A549 (cell line): Measurements from ENCODE around the gene MAP2K6. TPM values are rescaled to one million over a fixed set of nuclear protein-coding genes. Genes with fewer than 3 reads are reported as not detected.

Experiments
- ATAC-seq, 2 experiments: fragments of 200-7000 bp in 1 of 2; fragments of >200 bp in 1 of 2; cut with Nextera tagmentation in 1 of 2; cut with Tn5 transposase in 1 of 2; 3 replicates each; pipeline versions ENCODE4 v1.8.0 to v1.9.1; 2018 to 2020; ENCODE audit warnings: mild to moderate bottlenecking in 1 of 2, moderate library complexity in 1 of 2
- CTCF ChIA-PET: fragments of 300-600 bp; sonication (Branson Sonifier 250); formaldehyde crosslinking; extraction: SDS; loops from one replicate; lab custom pipeline; 2021; ENCODE audit warnings: antibody characterized with exemption, inconsistent platforms; lab: Yijun Ruan, JAX
- POLR2A ChIA-PET: fragments of 350-600 bp; formaldehyde crosslinking; extraction: SDS; loops from one replicate; lab custom pipeline; 2021; ENCODE audit warnings: antibody characterized with exemption, inconsistent platforms; lab: Yijun Ruan, JAX
- DNase-seq, 2 experiments: peaks; one replicate each; pipeline versions ENCODE4 v3.0.0 to v3.0.0-alpha.2; 2011 to 2016; ENCODE audit warnings: low read depth in 1 of 2, low spot score in 1 of 2
- FAIRE-seq: peaks from 2 replicates; lab custom pipeline; 2011; peaks lifted over from hg19 to GRCh38; lab: Jason Lieb, UNC
- H3K27ac ChIP-seq, 2 experiments: fragments of >200 bp; sonication (Bioruptor Twin); formaldehyde crosslinking; 3 replicates each; pipeline ENCODE4 v1.5.1; 2016 to 2017
- H3K4me1 ChIP-seq: fragments of >200 bp; sonication (Bioruptor Twin); formaldehyde crosslinking; 3 replicates; pipeline ENCODE4 v1.6.1; 2016
- H3K4me2 ChIP-seq: fragments of >200 bp; sonication (Bioruptor Twin); formaldehyde crosslinking; 3 replicates; pipeline ENCODE4 v1.6.1; 2016
- H3K4me3 ChIP-seq: fragments of >200 bp; sonication (Bioruptor Twin); formaldehyde crosslinking; 3 replicates; pipeline ENCODE4 v1.5.1; 2016
- H3K9me3 ChIP-seq: fragments of >200 bp; sonication (Bioruptor Twin); formaldehyde crosslinking; 3 replicates; pipeline ENCODE4 v1.6.1; 2016
- CBX2 ChIP-seq: fragments of 200-600 bp; sonication (generic); IDR thresholded peaks from 2 replicates; pipeline ENCODE4 v1.6.1; 2016; ENCODE audit warnings: low read depth, mild to moderate bottlenecking, borderline replicate concordance
- CHD4 ChIP-seq: fragments of 200-600 bp; sonication (generic); IDR thresholded peaks from 2 replicates; pipeline ENCODE4 v1.6.1; 2016; ENCODE audit warnings: antibody characterized with exemption, mild to moderate bottlenecking, borderline replicate concordance
- HDAC2 ChIP-seq: fragments of 200-600 bp; sonication (generic); IDR thresholded peaks from 2 replicates; pipeline ENCODE4 v1.6.1; 2016
- HEYL ChIP-seq: fragments of 250-450 bp; sonication (Bioruptor Pico); IDR thresholded peaks from 2 replicates; pipeline ENCODE4 v1.8.0; 2021; ENCODE audit warnings: mild to moderate bottlenecking, moderate library complexity
- HOXB5 ChIP-seq: fragments of 250-450 bp; sonication (Bioruptor Pico); IDR thresholded peaks from 2 replicates; pipeline ENCODE4 v1.5.0; 2020; ENCODE audit warnings: mild to moderate bottlenecking, moderate library complexity
- JUNB ChIP-seq: fragments of >200 bp; sonication (Bioruptor Twin); formaldehyde crosslinking; IDR thresholded peaks from 2 replicates; pipeline ENCODE4 v1.6.1; 2016
- MAFK ChIP-seq: fragments of 450-650 bp; IDR thresholded peaks from 2 replicates; pipeline ENCODE4 v1.6.1; 2014; ENCODE audit not compliant: partially characterized antibody
- MAZ ChIP-seq: fragments of 150-350 bp; IDR thresholded peaks from 2 replicates; pipeline ENCODE4 v1.6.1; 2014; ENCODE audit warnings: antibody characterized with exemption, low read depth, low read length, borderline replicate concordance
- MYC ChIP-seq: IDR thresholded peaks from 2 replicates; pipeline ENCODE4 v1.6.1; 2012; ENCODE audit warnings: mild to moderate bottlenecking, inconsistent platforms, low read length, improper control_type of control experiment, borderline replicate concordance
- NR3C1 ChIP-seq: fragments of >200 bp; sonication (Bioruptor Twin); formaldehyde crosslinking; IDR thresholded peaks from 3 replicates; pipeline ENCODE4 v1.6.1; 2017
- RAD21 ChIP-seq, 2 experiments: fragments of >200 bp in 1 of 2; sonication (Bioruptor Twin) in 1 of 2; formaldehyde crosslinking in 1 of 2; IDR thresholded peaks in 1 of 2; conservative IDR thresholded peaks in 1 of 2; 2 replicates in 1 of 2; 3 replicates in 1 of 2; pipeline ENCODE4 v1.6.1; 2012 to 2018; ENCODE audit warnings: inconsistent platforms in 1 of 2
- REST ChIP-seq: fragments of 200-600 bp; sonication (generic); IDR thresholded peaks from 2 replicates; pipeline ENCODE4 v1.6.1; 2016; ENCODE audit warnings: antibody characterized with exemption, mild to moderate bottlenecking, moderate library complexity
- SMC3 ChIP-seq: fragments of >200 bp; sonication (Bioruptor Twin); formaldehyde crosslinking; IDR thresholded peaks from 3 replicates; pipeline ENCODE4 v1.6.1; 2018; ENCODE audit warnings: inconsistent platforms
- ZC3H11A ChIP-seq: fragments of 450-650 bp; IDR thresholded peaks from 2 replicates; pipeline ENCODE4 v1.6.1; 2014; ENCODE audit warnings: antibody characterized with exemption, mild to moderate bottlenecking
- WGBS: methylation state at CpG from one replicate; pipeline ENCODE4 v1.1.6; 2017; ENCODE audit errors: missing lambda C conversion rate; 5-methylcytosine and 5-hydroxymethylcytosine counted together
- polyA plus RNA-seq, 4 experiments: library from polyadenylated mRNA; depleted of rRNA in 3 of 4; stranded (reverse); fragments of >200 nt; fragmentation: RNase III in 1 of 4; extraction: RNeasy Plus Mini Kit Qiagen cat#74134 plus additional on column Dnase treatment in 1 of 4; gene quantifications; 2 replicates in 3 of 4; 3 replicates in 1 of 4; pipeline ENCODE4 v1.2.3, GENCODE V29; 2011 to 2017
- TF ChIP-seq, protein P1 (sequence below): fragments of 250-450 bp; sonication (Bioruptor Pico); IDR thresholded peaks from 2 replicates; pipeline ENCODE4 v1.5.0; 2020; ENCODE audit warnings: low read depth, mild to moderate bottlenecking, moderate library complexity
- TF ChIP-seq, protein P2 (sequence below): fragments of 450-650 bp; IDR thresholded peaks from 2 replicates; pipeline ENCODE4 v1.6.1; 2014; ENCODE audit warnings: antibody characterized with exemption
- TF ChIP-seq, protein P3 (sequence below): IDR thresholded peaks from 2 replicates; pipeline ENCODE4 v1.6.1; 2012; ENCODE audit warnings: low read depth, borderline replicate concordance
- TF ChIP-seq, protein P4 (sequence below): fragments of >200 bp; sonication (Bioruptor Twin); formaldehyde crosslinking; IDR thresholded peaks from 3 replicates; pipeline ENCODE4 v1.6.1; 2016
- TF ChIP-seq, protein P5 (sequence below): fragments of 150-350 bp; IDR thresholded peaks from 2 replicates; pipeline ENCODE4 v1.6.1; 2014; ENCODE audit warnings: low read depth, mild to moderate bottlenecking, low read length

The MAP2K6 gene
- polyA plus RNA-seq, 2 of the 4 experiments (the other 2 are of a cell fraction): 20.2 to 20.7 TPM

- 86% methylated on average over 5 of the region's 5 CpGs for WGBS
- H3K9me3 ChIP-seq: no peaks in the 10 kb centered on the region
- H3K27ac ChIP-seq: no peak overlapping the region
- peaks cover under 1% of the 10 kb centered on the region; the same call in 1 of the 3 replicates for H3K4me1 ChIP-seq
- TF ChIP-seq SMC3: no peak
- TF ChIP-seq, protein P1, sequence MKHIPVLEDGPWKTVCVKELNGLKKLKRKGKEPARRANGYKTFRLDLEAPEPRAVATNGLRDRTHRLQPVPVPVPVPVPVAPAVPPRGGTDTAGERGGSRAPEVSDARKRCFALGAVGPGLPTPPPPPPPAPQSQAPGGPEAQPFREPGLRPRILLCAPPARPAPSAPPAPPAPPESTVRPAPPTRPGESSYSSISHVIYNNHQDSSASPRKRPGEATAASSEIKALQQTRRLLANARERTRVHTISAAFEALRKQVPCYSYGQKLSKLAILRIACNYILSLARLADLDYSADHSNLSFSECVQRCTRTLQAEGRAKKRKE (CRISPR knock-in tag): no peak
- TF ChIP-seq RAD21 (conservative IDR thresholded peaks at IDR 0.05 in 1 of 2, IDR thresholded peaks at IDR 0.05 in 1 of 2): no peak
- TF ChIP-seq MYC: no peak
- TF ChIP-seq NR3C1: no peak
- TF ChIP-seq, protein P2, sequence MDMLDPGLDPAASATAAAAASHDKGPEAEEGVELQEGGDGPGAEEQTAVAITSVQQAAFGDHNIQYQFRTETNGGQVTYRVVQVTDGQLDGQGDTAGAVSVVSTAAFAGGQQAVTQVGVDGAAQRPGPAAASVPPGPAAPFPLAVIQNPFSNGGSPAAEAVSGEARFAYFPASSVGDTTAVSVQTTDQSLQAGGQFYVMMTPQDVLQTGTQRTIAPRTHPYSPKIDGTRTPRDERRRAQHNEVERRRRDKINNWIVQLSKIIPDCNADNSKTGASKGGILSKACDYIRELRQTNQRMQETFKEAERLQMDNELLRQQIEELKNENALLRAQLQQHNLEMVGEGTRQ: no peak
- no peak for TF ChIP-seq ZC3H11A
- no peak for TF ChIP-seq HOXB5 (CRISPR knock-in tag)
- no peak for TF ChIP-seq REST
- TF ChIP-seq JUNB: no peak
- no peak for TF ChIP-seq MAZ
- no peak for TF ChIP-seq CHD4
- no peak for TF ChIP-seq HDAC2
- no peak for TF ChIP-seq MAFK
- TF ChIP-seq, protein P3, sequence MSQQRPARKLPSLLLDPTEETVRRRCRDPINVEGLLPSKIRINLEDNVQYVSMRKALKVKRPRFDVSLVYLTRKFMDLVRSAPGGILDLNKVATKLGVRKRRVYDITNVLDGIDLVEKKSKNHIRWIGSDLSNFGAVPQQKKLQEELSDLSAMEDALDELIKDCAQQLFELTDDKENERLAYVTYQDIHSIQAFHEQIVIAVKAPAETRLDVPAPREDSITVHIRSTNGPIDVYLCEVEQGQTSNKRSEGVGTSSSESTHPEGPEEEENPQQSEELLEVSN: no peak
- TF ChIP-seq, protein P4, sequence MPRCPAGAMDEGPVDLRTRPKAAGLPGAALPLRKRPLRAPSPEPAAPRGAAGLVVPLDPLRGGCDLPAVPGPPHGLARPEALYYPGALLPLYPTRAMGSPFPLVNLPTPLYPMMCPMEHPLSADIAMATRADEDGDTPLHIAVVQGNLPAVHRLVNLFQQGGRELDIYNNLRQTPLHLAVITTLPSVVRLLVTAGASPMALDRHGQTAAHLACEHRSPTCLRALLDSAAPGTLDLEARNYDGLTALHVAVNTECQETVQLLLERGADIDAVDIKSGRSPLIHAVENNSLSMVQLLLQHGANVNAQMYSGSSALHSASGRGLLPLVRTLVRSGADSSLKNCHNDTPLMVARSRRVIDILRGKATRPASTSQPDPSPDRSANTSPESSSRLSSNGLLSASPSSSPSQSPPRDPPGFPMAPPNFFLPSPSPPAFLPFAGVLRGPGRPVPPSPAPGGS: no peak
- TF ChIP-seq, protein P5, sequence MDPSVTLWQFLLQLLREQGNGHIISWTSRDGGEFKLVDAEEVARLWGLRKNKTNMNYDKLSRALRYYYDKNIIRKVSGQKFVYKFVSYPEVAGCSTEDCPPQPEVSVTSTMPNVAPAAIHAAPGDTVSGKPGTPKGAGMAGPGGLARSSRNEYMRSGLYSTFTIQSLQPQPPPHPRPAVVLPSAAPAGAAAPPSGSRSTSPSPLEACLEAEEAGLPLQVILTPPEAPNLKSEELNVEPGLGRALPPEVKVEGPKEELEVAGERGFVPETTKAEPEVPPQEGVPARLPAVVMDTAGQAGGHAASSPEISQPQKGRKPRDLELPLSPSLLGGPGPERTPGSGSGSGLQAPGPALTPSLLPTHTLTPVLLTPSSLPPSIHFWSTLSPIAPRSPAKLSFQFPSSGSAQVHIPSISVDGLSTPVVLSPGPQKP: no peak
- TF ChIP-seq CBX2: no peak
- TF ChIP-seq HEYL (CRISPR knock-in tag): no peak
- ATAC-seq (no peak), FAIRE-seq (no peak), DNase-seq (no peak)
- H3K4me2 ChIP-seq: no peak overlapping the region
- ChIA-PET CTCF (interaction anchor here (0.6 to 12.4 kb wide), 4 partner anchors 9 to 781 kb away, joined by 3 to 118 read pairs (median 4); no protein-coding TSS in a partner anchor), POLR2A (no interaction called here)
- H3K4me3 ChIP-seq: no peak overlapping the region
Measured at GRCh38 chr17:69534235-69534621, 119.7 kb downstream of the MAP2K6 start.
